SK-N-SH (cell line): ENCODE measurements around the gene DNPH1. TPM values are rescaled to one million over a fixed set of nuclear protein-coding genes. Genes with fewer than 3 reads are reported as not detected.

Experiments
- CTCF ChIA-PET: fragments of 300-600, 350-600 bp; formaldehyde crosslinking; extraction: SDS; loops from one replicate; lab custom pipeline; 2021; lab: Yijun Ruan, JAX
- POLR2A ChIA-PET: fragments of 350-600 bp; sonication (Branson Sonifier 250); formaldehyde crosslinking; extraction: SDS; loops from one replicate; lab custom pipeline; 2020; ENCODE audit warnings: antibody characterized with exemption, inconsistent platforms; lab: Yijun Ruan, JAX
- DNase-seq: peaks from one replicate; pipeline ENCODE4 v3.0.0; 2012
- H2AFZ ChIP-seq: fragments of 200-600 bp; sonication (generic); 2 replicates; pipeline ENCODE4 v1.8.1; 2016; ENCODE audit warnings: antibody characterized with exemption, mild to moderate bottlenecking, low read depth
- H3F3A ChIP-seq: fragments of 200-600 bp; sonication (generic); replicated peaks from 2 replicates; pipeline ENCODE3; 2016; ENCODE audit warnings: antibody characterized with exemption, mild to moderate bottlenecking; ENCODE audit not compliant: insufficient read depth
- H3K27ac ChIP-seq, 2 experiments: fragments of 200-500 bp in 1 of 2; fragments of 200-600 bp in 1 of 2; sonication (Bioruptor generic) in 1 of 2; sonication (generic), shearing (Covaris generic) in 1 of 2; 2 replicates each; pipeline versions ENCODE4 v1.5.1 to v1.6.1; 2014 to 2016; ENCODE audit warnings: low read depth in 2 of 2, inconsistent platforms in 1 of 2, low read length in 1 of 2, mild to moderate bottlenecking in 1 of 2, mixed read lengths in 1 of 2
- H3K27me3 ChIP-seq: fragments of 200-600 bp; sonication (generic), shearing (Covaris generic); 2 replicates; pipeline ENCODE4 v1.6.1; 2016; ENCODE audit warnings: mixed run types; ENCODE audit not compliant: insufficient read depth
- H3K36me3 ChIP-seq, 2 experiments: fragments of 200-500 bp in 1 of 2; fragments of 200-600 bp in 1 of 2; sonication (Bioruptor generic) in 1 of 2; sonication (generic) in 1 of 2; replicated peaks in 1 of 2; 2 replicates each; pipeline versions ENCODE3 to v1.5.1; 2014 to 2016; ENCODE audit warnings: low read length in 1 of 2, mild to moderate bottlenecking in 1 of 2; ENCODE audit not compliant: insufficient read depth in 2 of 2, control insufficient read depth in 1 of 2
- H3K4me1 ChIP-seq, 2 experiments: fragments of 200-500 bp in 1 of 2; fragments of 200-600 bp in 1 of 2; sonication (Bioruptor generic) in 1 of 2; sonication (generic), shearing (Covaris generic) in 1 of 2; 2 replicates each; pipeline versions ENCODE4 v1.5.1 to v1.6.1; 2014 to 2016; ENCODE audit warnings: low read depth in 1 of 2, low read length in 1 of 2, mixed run types in 1 of 2; ENCODE audit not compliant: insufficient read depth in 2 of 2, control insufficient read depth in 1 of 2
- H3K4me2 ChIP-seq: fragments of 200-600 bp; sonication (generic), shearing (Covaris generic); 2 replicates; pipeline ENCODE4 v1.6.1; 2017; ENCODE audit warnings: mixed run types
- H3K4me3 ChIP-seq, 2 experiments: fragments of 200-500 bp in 1 of 2; fragments of 200-600 bp in 1 of 2; sonication (Bioruptor generic) in 1 of 2; sonication (generic), shearing (Covaris generic) in 1 of 2; 2 replicates each; pipeline versions ENCODE4 v1.5.1 to v1.8.1; 2014 to 2016; ENCODE audit warnings: low read depth in 2 of 2, inconsistent platforms in 1 of 2, low read length in 1 of 2, mild to moderate bottlenecking in 1 of 2, mixed read lengths in 1 of 2, moderate library complexity in 1 of 2
- H3K79me2 ChIP-seq: fragments of 200-600 bp; sonication (generic); 2 replicates; pipeline ENCODE4 v1.8.1; 2017; ENCODE audit warnings: mild to moderate bottlenecking; ENCODE audit not compliant: insufficient read depth
- H3K9ac ChIP-seq: fragments of 200-600 bp; sonication (generic); 2 replicates; pipeline ENCODE4 v1.6.1; 2017; ENCODE audit warnings: mixed run types
- H3K9me2 ChIP-seq: fragments of 200-600 bp; sonication (generic); 2 replicates; pipeline ENCODE4 v1.6.1; 2017; ENCODE audit warnings: mixed run types
- H3K9me3 ChIP-seq: fragments of 200-600 bp; sonication (generic); 2 replicates; pipeline ENCODE4 v1.6.1; 2017; ENCODE audit warnings: mixed run types, mild to moderate bottlenecking, moderate library complexity
- H4K20me1 ChIP-seq: fragments of 200-600 bp; sonication (generic); 2 replicates; pipeline ENCODE4 v1.6.1; 2017; ENCODE audit warnings: mild to moderate bottlenecking, mixed run types; ENCODE audit not compliant: insufficient read depth
- CHD2 ChIP-seq: fragments of 150-350 bp; IDR thresholded peaks from 2 replicates; pipeline ENCODE4 v1.6.1; 2018; ENCODE audit warnings: low read length; ENCODE audit not compliant: partially characterized antibody
- EP300 ChIP-seq, 2 experiments: IDR thresholded peaks; 2 replicates each; pipeline versions ENCODE4 v1.4.0 to v1.6.1; 2012; ENCODE audit warnings: borderline replicate concordance in 1 of 2, low read depth in 1 of 2, low read length in 1 of 2
- EZH2phosphoT487 ChIP-seq: fragments of 200-600 bp; sonication (generic); IDR thresholded peaks from 2 replicates; pipeline ENCODE4 v1.6.1; 2017; ENCODE audit warnings: low read depth, mixed run types, mild to moderate bottlenecking, antibody characterized with exemption, moderate library complexity, borderline replicate concordance
- FOSL2 ChIP-seq: IDR thresholded peaks from 2 replicates; pipeline ENCODE4 v1.4.0; 2012; ENCODE audit warnings: low read depth, mild to moderate bottlenecking, moderate library complexity, borderline replicate concordance
- GABPA ChIP-seq: IDR thresholded peaks from 2 replicates; pipeline ENCODE4 v1.4.0; 2012; ENCODE audit warnings: low read depth, mild to moderate bottlenecking
- RCOR1 ChIP-seq: fragments of 150-350 bp; IDR thresholded peaks from 2 replicates; pipeline ENCODE4 v1.6.1; 2017; ENCODE audit warnings: antibody characterized with exemption, low read length
- RFX5 ChIP-seq: IDR thresholded peaks from 2 replicates; pipeline ENCODE4 v1.6.1; 2012; ENCODE audit warnings: mild to moderate bottlenecking, improper control_type of control experiment, low read length
- RXRA ChIP-seq: IDR thresholded peaks from 2 replicates; pipeline ENCODE4 v1.4.0; 2012; ENCODE audit warnings: low read depth, mild to moderate bottlenecking, borderline replicate concordance
- SMC3 ChIP-seq: IDR thresholded peaks from 2 replicates; pipeline ENCODE4 v1.6.1; 2012; ENCODE audit warnings: low read depth, low read length, improper control_type of control experiment
- TAF1 ChIP-seq: IDR thresholded peaks from 2 replicates; pipeline ENCODE4 v1.6.1; 2012; ENCODE audit warnings: low read depth, mild to moderate bottlenecking, low read length, moderate library complexity, borderline replicate concordance
- TEAD4 ChIP-seq: IDR thresholded peaks from 2 replicates; pipeline ENCODE4 v1.4.0; 2012; ENCODE audit warnings: mild to moderate bottlenecking, borderline replicate concordance; ENCODE audit not compliant: insufficient read depth
- YY1 ChIP-seq: IDR thresholded peaks from 2 replicates; pipeline ENCODE4 v1.4.0; 2012; ENCODE audit warnings: low read depth, mild to moderate bottlenecking
- WGBS: methylation state at CpG from one replicate; pipeline ENCODE4 v1.1.6; 2017; ENCODE audit warnings: low lambda C conversion rate; 5-methylcytosine and 5-hydroxymethylcytosine counted together
- polyA plus RNA-seq, 3 experiments: library from polyadenylated mRNA; depleted of rRNA; stranded (reverse); fragments of >200 nt; gene quantifications; 2 replicates each; pipeline ENCODE4 v1.2.3, GENCODE V29; 2012
- TF ChIP-seq, protein P1 (sequence below): IDR thresholded peaks from 2 replicates; pipeline ENCODE4 v1.4.0; 2012; ENCODE audit warnings: low read depth
- TF ChIP-seq, protein P2 (sequence below): IDR thresholded peaks from 2 replicates; pipeline ENCODE4 v1.4.0; 2012; ENCODE audit warnings: low read depth, borderline replicate concordance
- TF ChIP-seq, protein P3 (sequence below): fragments of 150-350 bp; IDR thresholded peaks from 2 replicates; pipeline ENCODE4 v1.6.1; 2017; ENCODE audit warnings: antibody characterized with exemption, low read length, low read depth, borderline replicate concordance
- TF ChIP-seq, protein P4 (sequence below): fragments of 200-600 bp; sonication (generic); IDR thresholded peaks from 2 replicates; pipeline ENCODE4 v1.6.1; 2017; ENCODE audit warnings: antibody characterized with exemption, mild to moderate bottlenecking, moderate library complexity

DNPH1 gene
- polyA plus RNA-seq, 1 of the 3 experiments (the other 2 are of a cell fraction): 287 TPM

DNA sequence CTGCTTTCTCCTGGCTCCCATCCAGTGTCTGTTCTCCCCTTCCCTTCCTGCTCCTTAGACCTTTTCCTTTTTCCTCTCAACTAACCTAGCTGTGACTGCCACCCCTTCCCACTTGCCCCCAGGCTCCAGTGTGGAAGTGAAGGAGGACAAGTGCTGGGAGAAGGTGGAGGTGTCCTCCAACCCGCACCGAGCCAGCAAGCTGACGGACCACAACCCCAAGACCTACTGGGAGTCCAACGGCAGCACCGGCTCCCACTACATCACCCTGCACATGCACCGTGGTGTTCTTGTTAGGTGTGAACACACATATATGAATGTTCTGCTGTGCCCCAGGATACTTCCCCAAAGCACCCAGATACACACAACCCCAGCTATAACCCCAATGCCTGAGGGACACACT lies 28.7 kb downstream of the DNPH1 start (continued):
- TF ChIP-seq RCOR1: no peak
- TF ChIP-seq, protein P1, sequence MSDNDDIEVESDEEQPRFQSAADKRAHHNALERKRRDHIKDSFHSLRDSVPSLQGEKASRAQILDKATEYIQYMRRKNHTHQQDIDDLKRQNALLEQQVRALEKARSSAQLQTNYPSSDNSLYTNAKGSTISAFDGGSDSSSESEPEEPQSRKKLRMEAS: no peak
- TF ChIP-seq EZH2phosphoT487: no peak

DNA sequence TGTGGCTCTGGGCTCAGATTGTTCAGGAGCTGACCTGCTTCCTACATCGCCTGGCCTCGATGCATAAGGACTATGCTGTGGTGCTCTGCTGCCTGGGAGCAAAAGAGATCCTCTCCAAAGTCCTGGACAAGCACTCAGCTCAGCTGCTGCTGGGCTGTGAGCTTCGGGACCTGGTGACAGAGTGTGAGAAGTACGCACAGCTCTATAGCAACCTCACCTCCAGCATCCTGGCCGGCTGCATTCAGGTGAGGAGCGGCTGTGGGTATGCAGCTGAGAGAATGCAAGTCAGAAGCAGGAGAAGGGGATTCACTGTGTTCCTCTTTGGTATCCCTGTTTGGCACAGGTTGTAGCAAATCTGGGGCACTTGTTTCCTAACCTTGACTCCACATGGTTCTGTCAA lies 29.4 kb downstream of the DNPH1 start:
- H3K27me3 ChIP-seq: no peaks in the 10 kb centered on the region
- ChIA-PET CTCF (interaction anchor here (2.4 kb wide), 1 partner anchor 30 kb away, joined by 9 read pairs; the partner anchor contains the start of gene DNPH1), POLR2A (interaction anchor here (0.7 kb wide), 1 partner anchor 43 kb away, joined by 3 read pairs; the partner anchor contains the start of gene TTBK1)
- 83% methylated on average over 6 of the region's 6 CpGs for WGBS
- H4K20me1 ChIP-seq: no peaks in the 10 kb centered on the region
- no peak overlapping the region for H3K9ac ChIP-seq
- H3K79me2 ChIP-seq: no peaks in the 10 kb centered on the region
- peaks cover 15 to 56% of the 10 kb centered on the region in 2 experiments for H3K36me3 ChIP-seq
- no peak for DNase-seq
- H3K4me2 ChIP-seq: no peak overlapping the region
- no peaks in the 10 kb centered on the region for H3K4me1 ChIP-seq
- no peaks in the 10 kb centered on the region for H3F3A ChIP-seq
- no peak overlapping the region for H3K4me3 ChIP-seq
- H3K9me3 ChIP-seq: no peaks in the 10 kb centered on the region
- TF ChIP-seq, protein P2, sequence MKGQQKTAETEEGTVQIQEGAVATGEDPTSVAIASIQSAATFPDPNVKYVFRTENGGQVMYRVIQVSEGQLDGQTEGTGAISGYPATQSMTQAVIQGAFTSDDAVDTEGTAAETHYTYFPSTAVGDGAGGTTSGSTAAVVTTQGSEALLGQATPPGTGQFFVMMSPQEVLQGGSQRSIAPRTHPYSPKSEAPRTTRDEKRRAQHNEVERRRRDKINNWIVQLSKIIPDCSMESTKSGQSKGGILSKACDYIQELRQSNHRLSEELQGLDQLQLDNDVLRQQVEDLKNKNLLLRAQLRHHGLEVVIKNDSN: no peak
- TF ChIP-seq GABPA: no peak
- TF ChIP-seq TEAD4: no peak
- TF ChIP-seq YY1: no peak
- TF ChIP-seq, protein P3, sequence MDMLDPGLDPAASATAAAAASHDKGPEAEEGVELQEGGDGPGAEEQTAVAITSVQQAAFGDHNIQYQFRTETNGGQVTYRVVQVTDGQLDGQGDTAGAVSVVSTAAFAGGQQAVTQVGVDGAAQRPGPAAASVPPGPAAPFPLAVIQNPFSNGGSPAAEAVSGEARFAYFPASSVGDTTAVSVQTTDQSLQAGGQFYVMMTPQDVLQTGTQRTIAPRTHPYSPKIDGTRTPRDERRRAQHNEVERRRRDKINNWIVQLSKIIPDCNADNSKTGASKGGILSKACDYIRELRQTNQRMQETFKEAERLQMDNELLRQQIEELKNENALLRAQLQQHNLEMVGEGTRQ: no peak
- TF ChIP-seq RFX5: no peak
- no peak for TF ChIP-seq TAF1
- TF ChIP-seq EP300 (IDR thresholded peaks at IDR 0.05; ENCODE audit: borderline replicate concordance in 1 of 2, low read depth in 1 of 2, low read length in 1 of 2): no peak
- TF ChIP-seq SMC3: no peak
- TF ChIP-seq CHD2: no peak
- TF ChIP-seq FOSL2: no peak
- H3K27ac ChIP-seq: no peak overlapping the region
- no peaks in the 10 kb centered on the region for H3K9me2 ChIP-seq
- no peak overlapping the region for H2AFZ ChIP-seq

GRCh38 chr6:43196337-43196736 lies 32.9 kb downstream of the DNPH1 start:
- Histone ChIP-seq H3K27ac (no peak overlapping the region), H3K4me1 (no peaks in the 10 kb centered on the region), H4K20me1 (no peaks in the 10 kb centered on the region), H3K9me2 (no peaks in the 10 kb centered on the region), H3K27me3 (no peaks in the 10 kb centered on the region), H3F3A (no peaks in the 10 kb centered on the region), H2AFZ (no peak overlapping the region), H3K79me2 (0 out of 2 replicates have a peak, but pooled peaks cover 3% of the 10 kb centered on the region), H3K9ac (no peak overlapping the region), H3K9me3 (no peaks in the 10 kb centered on the region), H3K36me3 (peaks cover 25 to 43% of the 10 kb centered on the region in 2 experiments), H3K4me3 (no peak overlapping the region), H3K4me2 (no peak overlapping the region)
- 100% methylated on average over 5 of the region's 5 CpGs for WGBS
- CTCF ChIA-PET: interaction anchor here (1.2 kb wide), 1 partner anchor 24 kb away, joined by 3 read pairs; no protein-coding TSS in a partner anchor
- POLR2A ChIA-PET: no interaction called here
- DNase-seq: no peak
- TF ChIP-seq RXRA: no peak
- no peak for TF ChIP-seq SMC3
- TF ChIP-seq, protein P4, sequence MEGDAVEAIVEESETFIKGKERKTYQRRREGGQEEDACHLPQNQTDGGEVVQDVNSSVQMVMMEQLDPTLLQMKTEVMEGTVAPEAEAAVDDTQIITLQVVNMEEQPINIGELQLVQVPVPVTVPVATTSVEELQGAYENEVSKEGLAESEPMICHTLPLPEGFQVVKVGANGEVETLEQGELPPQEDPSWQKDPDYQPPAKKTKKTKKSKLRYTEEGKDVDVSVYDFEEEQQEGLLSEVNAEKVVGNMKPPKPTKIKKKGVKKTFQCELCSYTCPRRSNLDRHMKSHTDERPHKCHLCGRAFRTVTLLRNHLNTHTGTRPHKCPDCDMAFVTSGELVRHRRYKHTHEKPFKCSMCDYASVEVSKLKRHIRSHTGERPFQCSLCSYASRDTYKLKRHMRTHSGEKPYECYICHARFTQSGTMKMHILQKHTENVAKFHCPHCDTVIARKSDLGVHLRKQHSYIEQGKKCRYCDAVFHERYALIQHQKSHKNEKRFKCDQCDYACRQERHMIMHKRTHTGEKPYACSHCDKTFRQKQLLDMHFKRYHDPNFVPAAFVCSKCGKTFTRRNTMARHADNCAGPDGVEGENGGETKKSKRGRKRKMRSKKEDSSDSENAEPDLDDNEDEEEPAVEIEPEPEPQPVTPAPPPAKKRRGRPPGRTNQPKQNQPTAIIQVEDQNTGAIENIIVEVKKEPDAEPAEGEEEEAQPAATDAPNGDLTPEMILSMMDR: no peak
